ENCODE measurements around the gene EPHB6.

EPHB6 gene

GRCh38 chr7:142813226-142813625 is 41.6 kb upstream of the EPHB6 start:
- Histone ChIP-seq H3K36me3 (no peaks in the 10 kb centered on the region), H3K27me3 (ENCODE audit: insufficient read depth, low read depth, severe bottlenecking) (no peaks in the 10 kb centered on the region), H3K27ac (no peak overlapping the region), H3K9me3 (ENCODE audit: severe bottlenecking) (no peaks in the 10 kb centered on the region), H3K4me3 (ENCODE audit: low read depth, low read length) (no peak overlapping the region)
- DNase-seq, result no peak
- TF ChIP-seq, protein P1, sequence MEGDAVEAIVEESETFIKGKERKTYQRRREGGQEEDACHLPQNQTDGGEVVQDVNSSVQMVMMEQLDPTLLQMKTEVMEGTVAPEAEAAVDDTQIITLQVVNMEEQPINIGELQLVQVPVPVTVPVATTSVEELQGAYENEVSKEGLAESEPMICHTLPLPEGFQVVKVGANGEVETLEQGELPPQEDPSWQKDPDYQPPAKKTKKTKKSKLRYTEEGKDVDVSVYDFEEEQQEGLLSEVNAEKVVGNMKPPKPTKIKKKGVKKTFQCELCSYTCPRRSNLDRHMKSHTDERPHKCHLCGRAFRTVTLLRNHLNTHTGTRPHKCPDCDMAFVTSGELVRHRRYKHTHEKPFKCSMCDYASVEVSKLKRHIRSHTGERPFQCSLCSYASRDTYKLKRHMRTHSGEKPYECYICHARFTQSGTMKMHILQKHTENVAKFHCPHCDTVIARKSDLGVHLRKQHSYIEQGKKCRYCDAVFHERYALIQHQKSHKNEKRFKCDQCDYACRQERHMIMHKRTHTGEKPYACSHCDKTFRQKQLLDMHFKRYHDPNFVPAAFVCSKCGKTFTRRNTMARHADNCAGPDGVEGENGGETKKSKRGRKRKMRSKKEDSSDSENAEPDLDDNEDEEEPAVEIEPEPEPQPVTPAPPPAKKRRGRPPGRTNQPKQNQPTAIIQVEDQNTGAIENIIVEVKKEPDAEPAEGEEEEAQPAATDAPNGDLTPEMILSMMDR (IDR thresholded peaks at IDR 0.05; ENCODE audit: low read depth, low read length), result no peak

GRCh38 chr7:142813699-142814098 is 41.2 kb upstream of the EPHB6 start:
- Histone ChIP-seq H3K9me3 (ENCODE audit: severe bottlenecking) (no peaks in the 10 kb centered on the region), H3K36me3 (no peaks in the 10 kb centered on the region), H3K27me3 (ENCODE audit: insufficient read depth, low read depth, severe bottlenecking) (no peaks in the 10 kb centered on the region), H3K4me3 (ENCODE audit: low read depth, low read length) (no peak overlapping the region), H3K27ac (no peak overlapping the region)
- TF ChIP-seq, protein P1 (IDR thresholded peaks at IDR 0.05; ENCODE audit: low read depth, low read length), result no peak
- no peak for DNase-seq

DNA sequence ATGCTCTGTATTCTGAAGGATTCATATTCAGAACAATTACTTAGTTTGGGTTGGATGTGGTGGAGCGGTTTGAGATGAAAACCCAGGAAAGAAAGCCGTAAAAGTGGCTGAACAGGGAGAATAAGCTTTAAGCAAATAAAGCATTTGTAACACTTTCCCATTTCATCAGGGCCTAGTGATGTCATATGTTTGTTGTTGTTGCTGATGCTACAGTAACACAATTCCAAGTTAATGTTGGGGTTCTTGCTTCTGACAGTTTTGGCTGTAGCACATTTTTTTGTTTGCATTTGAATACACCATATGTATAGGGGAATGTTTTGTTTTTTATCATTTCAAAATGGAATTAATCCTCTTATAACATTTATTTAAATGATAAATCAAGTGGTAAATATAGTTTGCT is 40.4 kb upstream of the EPHB6 start:
- H3K36me3 ChIP-seq, result no peaks in the 10 kb centered on the region
- no peak for DNase-seq
- no peak overlapping the region for H3K27ac ChIP-seq
- H3K4me3 ChIP-seq (ENCODE audit: low read depth, low read length), result no peak overlapping the region
- H3K27me3 ChIP-seq (ENCODE audit: insufficient read depth, low read depth, severe bottlenecking), result no peaks in the 10 kb centered on the region
- TF ChIP-seq, protein P1 (IDR thresholded peaks at IDR 0.05; ENCODE audit: low read depth, low read length), result no peak
- no peaks in the 10 kb centered on the region for H3K9me3 ChIP-seq (ENCODE audit: severe bottlenecking)

- H3K4me3 ChIP-seq (ENCODE audit: low read depth, low read length), result no peak overlapping the region
- no peaks in the 10 kb centered on the region for H3K27me3 ChIP-seq (ENCODE audit: insufficient read depth, low read depth, severe bottlenecking)
- peak; percentile 85 for DNase-seq
- H3K36me3 ChIP-seq, result no peaks in the 10 kb centered on the region
- no peaks in the 10 kb centered on the region for H3K9me3 ChIP-seq (ENCODE audit: severe bottlenecking)
- TF ChIP-seq, protein P1 (IDR thresholded peaks at IDR 0.05; ENCODE audit: low read depth, low read length), result no peak
- peak overlapping the region; percentile 5; the same call in 1 of the 2 replicates for H3K27ac ChIP-seq
Measured at GRCh38 chr7:142815134-142815533, 39.7 kb upstream of the EPHB6 start.

DNA sequence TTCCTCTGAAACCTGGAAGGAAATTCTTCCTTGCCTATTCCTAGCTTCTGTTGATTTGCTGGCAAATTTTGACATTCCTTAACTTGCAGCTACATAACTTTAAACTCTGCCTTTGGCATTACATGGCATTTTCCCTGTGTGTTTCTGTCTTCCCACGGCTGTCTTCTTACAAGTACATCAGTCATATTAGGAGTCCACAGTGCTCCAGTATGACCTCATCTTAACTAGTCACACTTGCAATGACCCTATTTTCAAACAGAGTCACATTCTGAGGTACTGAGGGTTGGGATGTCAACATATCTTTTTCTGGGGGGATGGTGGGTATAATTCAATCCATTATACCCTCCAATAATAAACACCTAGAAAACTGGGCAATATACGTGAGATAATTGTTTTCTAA is 37.4 kb upstream of the EPHB6 start:
- H3K4me3 ChIP-seq (ENCODE audit: low read depth, low read length), result no peak overlapping the region
- H3K9me3 ChIP-seq (ENCODE audit: severe bottlenecking), result no peaks in the 10 kb centered on the region
- no peak for DNase-seq
- TF ChIP-seq, protein P1 (IDR thresholded peaks at IDR 0.05; ENCODE audit: low read depth, low read length), result no peak
- no peaks in the 10 kb centered on the region for H3K27me3 ChIP-seq (ENCODE audit: insufficient read depth, low read depth, severe bottlenecking)
- H3K36me3 ChIP-seq, result no peaks in the 10 kb centered on the region
- H3K27ac ChIP-seq, result no peak overlapping the region

- H3K9me3 ChIP-seq (ENCODE audit: severe bottlenecking), result no peaks in the 10 kb centered on the region
- no peak for DNase-seq
- TF ChIP-seq, protein P1 (IDR thresholded peaks at IDR 0.05; ENCODE audit: low read depth, low read length), result no peak
- no peaks in the 10 kb centered on the region for H3K27me3 ChIP-seq (ENCODE audit: insufficient read depth, low read depth, severe bottlenecking)
- H3K27ac ChIP-seq, result no peak overlapping the region
- H3K36me3 ChIP-seq, result no peaks in the 10 kb centered on the region
- no peak overlapping the region for H3K4me3 ChIP-seq (ENCODE audit: low read depth, low read length)
Measured at GRCh38 chr7:142819530-142819929, 35.3 kb upstream of the EPHB6 start.

Measured in WERI-Rb-1 (cell line).